Parathyroid adenoma (tissue), 2 donors: ENCODE results near the gene TENM4.

ENCODE experiments used
- H2AFZ ChIP-seq: fragments of 300-600 bp; sonication (generic); one replicate; pipeline ENCODE4 v1.7.0; 2017; ENCODE audit warnings: antibody characterized with exemption, mild to moderate bottlenecking
- H3K27ac ChIP-seq: fragments of 300-600 bp; sonication (generic); one replicate; pipeline ENCODE4 v1.7.0; 2017
- H3K27me3 ChIP-seq: fragments of 300-600 bp; sonication (generic); one replicate; pipeline ENCODE4 v1.7.0; 2017; ENCODE audit warnings: low read length; ENCODE audit not compliant: control insufficient read depth, insufficient read depth
- H3K36me3 ChIP-seq: fragments of 300-600 bp; sonication (generic); one replicate; pipeline ENCODE4 v1.7.0; 2017; ENCODE audit warnings: low read length; ENCODE audit not compliant: control insufficient read depth, insufficient read depth
- H3K4me1 ChIP-seq: fragments of 300-600 bp; sonication (generic); one replicate; pipeline ENCODE4 v1.7.0; 2017; ENCODE audit warnings: control low read depth
- H3K4me2 ChIP-seq: fragments of 300-600 bp; sonication (generic); one replicate; pipeline ENCODE4 v1.7.0; 2017; ENCODE audit warnings: low read length
- H3K4me3 ChIP-seq: fragments of 300-600 bp; sonication (generic); one replicate; pipeline ENCODE4 v1.7.0; 2017; ENCODE audit warnings: low read depth, low read length
- H3K79me2 ChIP-seq: fragments of 300-600 bp; sonication (generic); one replicate; pipeline ENCODE4 v1.7.0; 2017; ENCODE audit warnings: control low read depth
- H3K9ac ChIP-seq: fragments of 300-600 bp; sonication (generic); one replicate; pipeline ENCODE4 v1.7.0; 2017; ENCODE audit warnings: mild to moderate bottlenecking
- H3K9me3 ChIP-seq: fragments of 300-600 bp; sonication (generic); one replicate; pipeline ENCODE4 v1.7.0; 2017; ENCODE audit warnings: low read length; ENCODE audit not compliant: control insufficient read depth
- TF ChIP-seq, protein P1 (sequence below): fragments of 300-600 bp; sonication (generic); IDR thresholded peaks from one replicate; pipeline ENCODE4 v1.7.0; 2017; ENCODE audit warnings: antibody characterized with exemption, mild to moderate bottlenecking
- donor health status: primary hyperparathyroidism.

TENM4 gene

DNA sequence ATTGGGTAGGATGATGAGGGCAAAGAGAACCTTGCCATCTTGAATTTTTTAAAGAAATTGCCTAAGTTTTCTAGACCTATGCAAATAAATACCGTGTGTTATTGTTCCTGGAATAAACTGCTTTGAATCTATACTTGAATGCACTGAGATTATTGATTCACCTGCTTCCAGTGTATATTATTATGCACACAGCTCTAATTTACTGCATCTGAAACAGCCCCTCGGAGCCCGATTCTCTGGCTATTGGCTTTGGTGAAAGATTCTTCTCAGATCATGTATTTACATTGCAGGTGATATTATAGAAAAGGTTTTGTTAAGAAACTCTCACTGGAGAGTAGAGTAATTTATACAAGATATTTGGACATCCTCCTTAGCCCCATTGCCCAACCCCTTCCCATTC, 254.2 kb downstream of the TENM4 start:
- TF ChIP-seq, protein P1, sequence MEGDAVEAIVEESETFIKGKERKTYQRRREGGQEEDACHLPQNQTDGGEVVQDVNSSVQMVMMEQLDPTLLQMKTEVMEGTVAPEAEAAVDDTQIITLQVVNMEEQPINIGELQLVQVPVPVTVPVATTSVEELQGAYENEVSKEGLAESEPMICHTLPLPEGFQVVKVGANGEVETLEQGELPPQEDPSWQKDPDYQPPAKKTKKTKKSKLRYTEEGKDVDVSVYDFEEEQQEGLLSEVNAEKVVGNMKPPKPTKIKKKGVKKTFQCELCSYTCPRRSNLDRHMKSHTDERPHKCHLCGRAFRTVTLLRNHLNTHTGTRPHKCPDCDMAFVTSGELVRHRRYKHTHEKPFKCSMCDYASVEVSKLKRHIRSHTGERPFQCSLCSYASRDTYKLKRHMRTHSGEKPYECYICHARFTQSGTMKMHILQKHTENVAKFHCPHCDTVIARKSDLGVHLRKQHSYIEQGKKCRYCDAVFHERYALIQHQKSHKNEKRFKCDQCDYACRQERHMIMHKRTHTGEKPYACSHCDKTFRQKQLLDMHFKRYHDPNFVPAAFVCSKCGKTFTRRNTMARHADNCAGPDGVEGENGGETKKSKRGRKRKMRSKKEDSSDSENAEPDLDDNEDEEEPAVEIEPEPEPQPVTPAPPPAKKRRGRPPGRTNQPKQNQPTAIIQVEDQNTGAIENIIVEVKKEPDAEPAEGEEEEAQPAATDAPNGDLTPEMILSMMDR: no peak
- no peaks in the 10 kb centered on the region for H3K9me3 ChIP-seq
- H2AFZ ChIP-seq: no peak overlapping the region
- no peaks in the 10 kb centered on the region for H3K27me3 ChIP-seq
- no peaks in the 10 kb centered on the region for H3K36me3 ChIP-seq
- H3K4me3 ChIP-seq: no peak overlapping the region
- no peaks in the 10 kb centered on the region for H3K4me1 ChIP-seq
- no peak overlapping the region for H3K4me2 ChIP-seq
- H3K27ac ChIP-seq: no peak overlapping the region
- no peaks in the 10 kb centered on the region for H3K79me2 ChIP-seq
- no peak overlapping the region for H3K9ac ChIP-seq

DNA sequence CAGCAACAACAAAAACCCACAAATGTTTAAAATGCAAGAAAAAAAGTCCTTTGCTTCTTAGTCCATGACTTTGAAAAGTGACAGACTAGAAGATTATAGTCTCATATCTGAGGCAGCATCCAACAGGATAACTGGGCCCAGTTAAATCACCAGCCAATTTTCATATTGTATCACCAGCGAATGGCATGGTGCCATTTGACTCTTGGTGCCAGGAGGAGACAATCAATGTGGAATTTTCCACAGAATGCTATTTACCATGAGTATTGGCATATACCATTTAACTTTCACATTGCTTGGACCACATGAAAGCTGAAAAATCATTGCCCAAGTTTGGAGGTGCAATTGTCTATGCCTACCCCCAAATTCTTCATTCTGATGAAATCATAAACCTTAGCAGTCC, 255.5 kb downstream of the TENM4 start:
- no peak overlapping the region for H2AFZ ChIP-seq
- no peaks in the 10 kb centered on the region for H3K36me3 ChIP-seq
- no peak overlapping the region for H3K27ac ChIP-seq
- no peak overlapping the region for H3K4me2 ChIP-seq
- H3K9me3 ChIP-seq: no peaks in the 10 kb centered on the region
- H3K27me3 ChIP-seq: no peaks in the 10 kb centered on the region
- TF ChIP-seq, protein P1: no peak
- no peak overlapping the region for H3K9ac ChIP-seq
- H3K4me1 ChIP-seq: no peaks in the 10 kb centered on the region
- no peaks in the 10 kb centered on the region for H3K79me2 ChIP-seq
- H3K4me3 ChIP-seq: no peak overlapping the region

DNA sequence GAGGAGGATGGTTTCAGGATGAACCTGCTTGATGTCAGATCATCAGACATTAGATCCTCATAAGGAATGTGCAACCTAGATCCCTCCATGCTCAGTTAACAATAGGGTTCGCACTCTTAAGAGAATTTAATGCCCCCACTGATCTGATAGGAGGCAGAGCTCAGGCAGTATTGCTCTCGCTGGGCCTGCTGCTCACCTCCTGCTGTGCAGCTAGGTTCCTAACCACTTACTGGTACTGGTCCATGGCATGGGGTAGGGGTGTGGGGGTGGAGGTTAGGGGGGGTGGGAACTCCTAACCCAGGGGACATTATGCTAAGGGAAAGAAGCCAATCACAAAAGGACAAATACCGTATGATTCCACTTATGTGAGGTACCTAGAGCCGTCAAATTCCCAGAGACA, 256.5 kb downstream of the TENM4 start:
- no peaks in the 10 kb centered on the region for H3K79me2 ChIP-seq
- H2AFZ ChIP-seq: no peak overlapping the region
- no peaks in the 10 kb centered on the region for H3K36me3 ChIP-seq
- no peaks in the 10 kb centered on the region for H3K9me3 ChIP-seq
- no peak overlapping the region for H3K4me2 ChIP-seq
- no peak overlapping the region for H3K27ac ChIP-seq
- no peak overlapping the region for H3K4me3 ChIP-seq
- H3K27me3 ChIP-seq: no peaks in the 10 kb centered on the region
- no peaks in the 10 kb centered on the region for H3K4me1 ChIP-seq
- TF ChIP-seq, protein P1: no peak
- H3K9ac ChIP-seq: no peak overlapping the region

DNA sequence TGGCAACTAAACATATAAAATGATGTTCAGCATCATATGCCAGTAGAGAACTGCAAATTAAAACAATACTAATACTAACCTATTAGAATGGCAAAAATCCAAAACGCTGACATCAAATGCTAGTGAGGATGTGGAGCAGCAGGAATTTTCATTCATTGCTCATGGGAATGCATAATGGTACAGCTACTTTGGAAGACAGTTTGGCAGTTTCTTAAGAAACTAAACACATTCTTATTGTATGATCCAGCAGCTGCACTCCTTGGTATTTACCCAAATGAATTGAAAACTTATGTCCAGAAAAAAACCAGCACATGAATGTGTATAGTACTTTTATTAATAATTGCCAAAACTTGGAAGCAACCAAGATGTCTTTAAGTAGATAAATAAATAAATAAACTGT, 258.0 kb downstream of the TENM4 start:
- H3K4me3 ChIP-seq: no peak overlapping the region
- TF ChIP-seq, protein P1: no peak
- no peak overlapping the region for H3K9ac ChIP-seq
- H3K4me1 ChIP-seq: no peaks in the 10 kb centered on the region
- no peaks in the 10 kb centered on the region for H3K79me2 ChIP-seq
- H3K27me3 ChIP-seq: no peaks in the 10 kb centered on the region
- H2AFZ ChIP-seq: no peak overlapping the region
- no peak overlapping the region for H3K4me2 ChIP-seq
- H3K36me3 ChIP-seq: no peaks in the 10 kb centered on the region
- no peaks in the 10 kb centered on the region for H3K9me3 ChIP-seq
- H3K27ac ChIP-seq: no peak overlapping the region

DNA sequence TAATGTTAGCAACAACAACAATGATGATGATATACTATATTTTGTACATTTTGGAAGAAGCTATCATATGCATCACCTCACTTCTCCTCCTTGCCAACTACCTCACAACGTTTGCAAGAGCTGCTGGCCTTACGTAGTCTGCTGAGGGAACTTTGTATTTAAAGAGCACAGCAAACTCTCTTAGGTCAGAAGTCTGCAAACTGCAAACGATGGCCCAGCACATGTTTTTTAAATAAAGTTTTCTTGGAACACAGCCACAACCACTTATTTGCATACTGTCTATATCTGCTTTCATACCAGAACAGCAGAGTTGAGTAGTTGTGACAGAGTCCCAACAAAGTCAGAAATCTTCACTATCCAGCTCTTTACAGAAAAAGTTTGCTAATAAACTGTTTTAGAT, 261.7 kb downstream of the TENM4 start:
- H2AFZ ChIP-seq: no peak overlapping the region
- H3K4me2 ChIP-seq: no peak overlapping the region
- no peak overlapping the region for H3K4me3 ChIP-seq
- no peaks in the 10 kb centered on the region for H3K4me1 ChIP-seq
- H3K36me3 ChIP-seq: no peaks in the 10 kb centered on the region
- no peak overlapping the region for H3K9ac ChIP-seq
- TF ChIP-seq, protein P1: no peak
- H3K9me3 ChIP-seq: no peaks in the 10 kb centered on the region
- no peaks in the 10 kb centered on the region for H3K27me3 ChIP-seq
- no peak overlapping the region for H3K27ac ChIP-seq
- H3K79me2 ChIP-seq: no peaks in the 10 kb centered on the region
